ENCODE measurements around the gene RAPSN.

The RAPSN gene

GRCh38 chr11:47448566-47449427, at the start of gene RAPSN:
TSS of gene RAPSN (minus strand) at chr11:47449136. CDS start at chr11:47448964, 172 bp downstream.
- in situ Hi-C loops (cut with MboI; ENCODE audit: low sequenced_read_pairs): no loop called here

DNA sequence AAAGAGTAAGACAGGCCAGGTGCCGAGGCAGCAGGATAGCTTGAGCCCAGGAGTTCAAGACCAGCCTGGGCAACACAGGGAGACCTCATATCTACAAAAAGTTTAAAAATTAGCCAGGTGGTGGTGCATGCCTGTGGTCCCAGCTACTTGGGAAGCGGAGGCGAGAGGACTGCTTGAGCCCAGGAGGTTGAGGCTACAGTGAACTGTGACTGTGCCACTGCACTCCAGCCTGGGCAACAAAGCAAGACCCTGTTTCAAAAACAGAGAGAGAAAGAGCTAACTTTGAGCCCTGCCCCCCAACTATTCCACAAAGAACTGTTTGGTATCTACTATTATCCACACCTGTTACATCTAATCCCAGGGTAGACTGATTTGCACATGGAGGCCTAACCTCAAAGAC, 49.2 kb upstream of the RAPSN start:
- in situ Hi-C loops (cut with MboI; ENCODE audit: low sequenced_read_pairs): no loop called here

GRCh38 chr11:47496808-47497207, 47.9 kb upstream of the RAPSN start:
- in situ Hi-C loops (cut with MboI; ENCODE audit: low sequenced_read_pairs): no loop called here

- in situ Hi-C loops (cut with MboI; ENCODE audit: low sequenced_read_pairs): no loop called here
Measured at GRCh38 chr11:47495856-47496217, 46.9 kb upstream of the RAPSN start.

DNA sequence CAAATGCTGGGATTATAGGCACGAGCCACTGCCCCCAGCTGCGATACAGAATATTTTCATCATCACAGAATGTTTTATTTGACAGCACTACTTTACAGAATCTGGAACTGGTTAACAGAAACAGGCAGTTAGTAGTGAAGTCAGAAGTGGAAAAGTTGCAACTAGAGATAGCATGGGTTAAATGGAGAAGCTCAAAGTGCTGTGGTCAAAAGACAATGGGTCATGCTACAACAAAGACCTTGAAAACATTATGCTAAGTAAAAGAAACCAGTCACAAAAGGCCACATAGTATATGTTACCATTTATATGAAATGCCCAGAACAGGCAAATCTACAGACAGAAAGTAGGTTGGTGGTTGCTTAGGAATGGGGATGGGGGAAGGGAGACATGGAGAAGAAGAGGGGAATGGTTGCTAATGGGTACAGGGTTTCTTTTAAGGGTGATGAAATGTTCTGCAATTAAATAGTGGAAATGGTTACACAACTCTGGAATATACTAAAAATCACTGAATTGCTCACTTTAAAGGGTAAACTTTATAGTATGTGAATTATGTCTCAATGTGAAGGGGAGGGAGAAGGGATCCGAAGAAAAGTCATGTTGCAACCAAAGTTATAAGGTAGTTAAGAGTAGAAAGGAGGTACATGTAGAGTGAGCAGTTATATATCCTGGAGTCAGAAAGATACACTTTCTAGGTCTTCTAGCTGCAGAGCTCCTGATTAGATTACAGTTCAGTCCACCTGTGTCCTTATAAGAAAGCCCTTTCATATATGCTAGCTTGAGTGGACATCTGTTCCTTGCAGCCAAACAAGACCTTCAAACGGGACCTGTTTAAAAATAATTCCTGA, 46.3 kb upstream of the RAPSN start:
- in situ Hi-C loops (cut with MboI; ENCODE audit: low sequenced_read_pairs): no loop called here

DNA sequence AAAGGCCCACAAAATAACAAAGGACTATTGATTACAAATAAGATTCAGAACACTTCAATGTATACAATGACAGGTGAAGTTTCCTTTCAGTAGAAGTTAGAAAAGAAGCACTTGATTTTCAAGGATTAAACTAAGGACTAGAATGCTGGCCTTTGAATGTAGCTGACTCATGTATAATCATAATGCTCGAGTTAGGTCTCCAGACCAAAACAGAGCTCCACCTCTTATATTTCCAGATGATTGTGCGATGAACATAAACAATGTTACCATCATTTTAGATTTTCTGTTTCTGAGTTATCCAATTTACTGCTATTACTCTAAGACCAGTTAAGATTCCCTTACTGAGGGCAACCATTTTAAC, 40.4 kb upstream of the RAPSN start:
- in situ Hi-C loops (cut with MboI; ENCODE audit: low sequenced_read_pairs): loop anchor here (10.0 kb wide), 1 partner anchor 65 kb away; the partner anchor contains the start of gene CELF1

- in situ Hi-C loops (cut with MboI; ENCODE audit: low sequenced_read_pairs): loop anchor here (10.0 kb wide), 1 partner anchor 66 kb away; the partner anchor contains the start of gene CELF1
Measured at GRCh38 chr11:47488674-47489394, 39.9 kb upstream of the RAPSN start.

DNA sequence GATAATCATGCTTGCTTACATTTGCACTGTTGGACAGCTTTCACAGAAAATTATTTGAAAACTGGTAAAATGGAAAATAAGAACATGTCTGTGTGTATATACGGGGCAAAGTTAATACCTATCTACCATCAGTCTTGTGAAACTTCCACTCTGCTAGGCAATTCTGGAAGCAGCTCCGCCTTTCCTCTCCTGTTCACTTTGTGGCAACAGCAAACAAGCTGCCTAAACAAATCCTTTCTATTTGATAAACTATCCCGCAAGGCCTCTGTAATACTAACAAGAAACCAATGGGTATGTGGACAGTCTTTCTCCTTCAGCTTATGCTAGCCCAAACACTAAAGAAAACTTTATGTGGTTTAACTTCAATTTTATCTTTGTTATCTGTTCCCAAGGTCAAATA, 39.2 kb upstream of the RAPSN start:
- in situ Hi-C loops (cut with MboI; ENCODE audit: low sequenced_read_pairs): loop anchor here (10.0 kb wide), 1 partner anchor 67 kb away; the partner anchor contains the start of gene CELF1

- in situ Hi-C loops (cut with MboI; ENCODE audit: low sequenced_read_pairs): loop anchor here (10.0 kb wide), 1 partner anchor 67 kb away; the partner anchor contains the start of gene CELF1
Measured at GRCh38 chr11:47487421-47487820, 38.5 kb upstream of the RAPSN start.

DNA sequence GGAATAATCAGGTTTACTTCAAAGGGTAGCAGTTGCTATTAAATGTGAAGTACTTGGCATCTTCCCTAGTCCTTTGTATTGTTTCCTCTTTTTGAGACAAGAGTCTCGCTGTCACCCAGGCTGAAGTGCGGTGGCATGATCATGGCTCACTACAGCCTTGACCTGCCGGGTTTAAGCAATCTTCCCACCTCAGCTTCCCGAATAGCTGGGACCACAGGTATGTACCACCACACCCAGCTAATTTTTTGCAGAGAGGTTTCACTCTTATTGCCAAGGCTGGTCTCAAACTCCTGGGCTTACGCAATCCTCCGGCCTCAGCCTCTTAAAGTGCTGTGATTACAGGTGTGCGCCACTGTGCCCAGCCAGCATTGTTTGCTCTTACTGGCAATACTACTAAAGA, 36.2 kb upstream of the RAPSN start:
- in situ Hi-C loops (cut with MboI; ENCODE audit: low sequenced_read_pairs): loop anchor here (10.0 kb wide), 1 partner anchor 70 kb away; the partner anchor contains the start of gene CELF1

GRCh38 chr11:47483457-47483856, 34.5 kb upstream of the RAPSN start:
- in situ Hi-C loops (cut with MboI; ENCODE audit: low sequenced_read_pairs): loop anchor here (10.0 kb wide), 1 partner anchor 71 kb away; the partner anchor contains the start of gene CELF1

- in situ Hi-C loops (cut with MboI; ENCODE audit: low sequenced_read_pairs): loop anchor here (10.0 kb wide), 1 partner anchor 74 kb away; the partner anchor contains the start of gene CELF1
Measured at GRCh38 chr11:47480762-47481161, 31.8 kb upstream of the RAPSN start.

GRCh38 chr11:47478651-47479329, 29.9 kb upstream of the RAPSN start:
- in situ Hi-C loops (cut with MboI; ENCODE audit: low sequenced_read_pairs): no loop called here

DNA sequence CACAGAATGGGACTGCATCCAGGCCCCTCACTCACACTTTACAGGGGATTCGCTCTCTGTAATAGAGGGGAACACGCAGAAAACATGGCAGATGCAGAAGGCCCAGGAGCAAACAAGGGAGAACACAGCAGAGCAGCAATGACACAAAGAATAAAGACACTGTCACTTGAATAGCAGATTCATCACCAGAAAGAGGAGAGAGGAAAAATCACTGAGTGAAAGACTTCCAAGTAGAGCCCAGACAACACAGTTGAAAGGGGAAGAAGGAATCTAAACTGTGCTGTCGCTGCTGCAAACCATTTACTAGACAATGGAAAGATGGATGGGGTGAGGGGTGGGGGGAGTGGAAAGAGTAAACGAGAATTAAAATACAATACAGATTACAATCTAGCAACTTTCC, 28.8 kb upstream of the RAPSN start:
- in situ Hi-C loops (cut with MboI; ENCODE audit: low sequenced_read_pairs): no loop called here

DNA sequence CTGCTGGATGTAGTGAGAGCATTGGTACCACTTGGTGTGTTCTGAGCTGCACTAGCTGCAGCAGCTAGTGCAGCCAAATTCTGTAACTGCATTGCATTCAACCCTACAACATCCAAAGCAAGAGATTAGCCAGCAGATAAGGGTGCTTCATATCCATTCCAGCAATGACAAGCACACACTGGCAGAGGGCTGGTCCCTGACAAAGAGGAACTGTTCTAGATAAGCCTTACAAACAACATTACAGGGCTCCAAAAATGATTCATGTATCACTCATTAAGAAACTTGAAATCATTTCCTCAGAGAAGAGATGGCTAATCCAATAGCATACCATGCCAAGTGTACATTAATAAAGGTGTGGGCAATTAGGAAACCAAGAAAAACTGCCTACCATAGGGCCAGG, 28.4 kb upstream of the RAPSN start:
- in situ Hi-C loops (cut with MboI; ENCODE audit: low sequenced_read_pairs): no loop called here

- in situ Hi-C loops (cut with MboI; ENCODE audit: low sequenced_read_pairs): no loop called here
Measured at GRCh38 chr11:47470671-47471070, 21.7 kb upstream of the RAPSN start.

DNA sequence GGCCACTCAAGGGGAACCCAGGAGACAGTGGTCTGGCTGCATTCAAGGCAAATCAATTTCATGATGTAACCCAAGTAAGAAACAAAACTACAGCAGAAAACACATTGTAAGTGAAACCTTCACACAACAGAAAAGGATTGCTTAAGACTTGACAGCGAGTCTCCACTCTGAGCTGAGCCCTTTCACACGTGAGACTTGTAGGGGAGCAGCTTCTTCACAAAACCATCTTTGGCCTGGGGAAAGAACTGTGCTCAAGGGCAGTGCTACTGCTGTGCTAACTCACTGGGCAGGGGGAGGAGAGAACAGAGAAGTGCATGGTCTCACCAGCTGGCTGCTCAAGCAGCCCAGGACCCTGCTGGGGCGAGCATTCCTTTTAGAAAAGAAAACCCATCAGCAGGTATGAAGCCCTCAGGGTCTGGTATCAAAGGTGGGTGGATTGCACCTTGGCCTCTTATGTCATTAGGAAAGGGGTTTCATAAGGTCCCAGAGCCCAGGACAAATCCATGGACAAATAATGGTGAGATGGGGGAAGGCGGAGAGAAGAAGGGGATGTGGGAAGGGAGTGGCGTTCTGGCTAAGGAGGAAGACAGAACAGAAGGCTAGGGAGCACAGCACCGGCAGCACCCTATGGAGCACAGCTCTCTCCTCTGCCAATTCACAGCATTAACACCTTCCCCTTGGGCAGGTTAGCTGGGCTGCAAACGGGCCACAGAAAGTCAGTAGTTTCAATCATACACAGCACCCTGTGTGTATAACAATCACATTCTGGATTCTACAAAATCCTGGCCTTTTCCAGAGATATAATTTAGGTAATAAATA, 20.6 kb upstream of the RAPSN start:
- in situ Hi-C loops (cut with MboI; ENCODE audit: low sequenced_read_pairs): no loop called here

DNA sequence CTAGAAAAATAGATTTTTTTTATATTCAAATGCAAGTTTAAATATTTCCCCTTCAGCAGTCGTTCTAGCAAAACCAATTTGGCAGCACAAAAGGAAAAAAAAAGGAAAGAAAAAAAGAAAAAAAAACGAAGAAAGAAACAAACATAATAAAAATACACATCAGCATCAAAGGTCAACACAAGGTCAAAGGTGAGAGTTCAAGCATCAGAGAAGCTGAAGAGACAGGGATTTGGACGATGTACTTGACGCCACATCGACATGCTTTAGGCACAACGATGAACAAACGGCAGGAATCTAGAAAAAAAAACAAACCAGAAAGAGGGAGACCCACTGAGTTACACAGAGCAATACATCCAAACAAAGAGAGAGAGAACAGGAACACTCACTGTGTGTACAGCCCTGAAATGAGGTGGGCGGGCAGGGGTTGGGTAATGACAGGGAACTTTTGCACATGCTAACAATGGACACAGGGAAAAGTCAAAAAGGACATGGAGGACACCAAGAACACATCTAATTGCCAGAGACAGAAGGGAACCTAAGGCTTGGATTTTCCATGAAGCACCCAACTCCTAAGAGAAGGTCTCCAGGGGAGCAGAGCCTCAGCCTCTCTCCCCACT, 19.8 kb upstream of the RAPSN start:
- in situ Hi-C loops (cut with MboI; ENCODE audit: low sequenced_read_pairs): no loop called here

GRCh38 chr11:47467357-47467756, 18.4 kb upstream of the RAPSN start:
- in situ Hi-C loops (cut with MboI; ENCODE audit: low sequenced_read_pairs): no loop called here
